NCI-H146 (cell line): ENCODE data around the gene PRDM1.
A peak's percentile ranks its signal among the peaks of the same experiment; 100 is the strongest.
"Not testable (repeated sequence)": the region's sequence is repeated elsewhere in the genome, so short reads cannot be mapped to it uniquely, and the experiment has no call there.

ENCODE experiments used
- DNase-seq: peaks from one replicate; lab custom pipeline; 2025; lab: John Stamatoyannopoulos, UW

The PRDM1 gene

GRCh38 chr6:106136845-106137244 is 50.7 kb downstream of the PRDM1 start:
- no peak for DNase-seq

GRCh38 chr6:106138151-106138550 is 52.0 kb downstream of the PRDM1 start:
- DNase-seq, result no peak

GRCh38 chr6:106141441-106142237 is 55.5 kb downstream of the PRDM1 start:
- no peak for DNase-seq

GRCh38 chr6:106142876-106143431 is 56.8 kb downstream of the PRDM1 start:
- DNase-seq, result no peak

GRCh38 chr6:106143665-106144064 is 57.5 kb downstream of the PRDM1 start:
- no peak for DNase-seq

- DNase-seq, result no peak
These were observed 59.0 kb downstream of the PRDM1 start for GRCh38 chr6:106145144-106145543.

- peak; percentile 10 for DNase-seq
These were observed 59.6 kb downstream of the PRDM1 start for GRCh38 chr6:106145741-106146227.

GRCh38 chr6:106146852-106147351 is 60.8 kb downstream of the PRDM1 start:
- DNase-seq, result no peak

- DNase-seq, result no peak
These were observed 61.3 kb downstream of the PRDM1 start for GRCh38 chr6:106147476-106147875.

GRCh38 chr6:106149472-106150069 is 63.4 kb downstream of the PRDM1 start:
- no peak for DNase-seq

GRCh38 chr6:106152476-106152875 is 66.3 kb downstream of the PRDM1 start:
- DNase-seq, result not testable (repeated sequence)

- no peak for DNase-seq
These were observed 66.8 kb downstream of the PRDM1 start for GRCh38 chr6:106152952-106153351.

- DNase-seq, result no peak
These were observed 68.2 kb downstream of the PRDM1 start for GRCh38 chr6:106154326-106154725.

GRCh38 chr6:106155219-106155830 is 69.2 kb downstream of the PRDM1 start:
- DNase-seq, result no peak

GRCh38 chr6:106156413-106156812 is 70.3 kb downstream of the PRDM1 start:
- DNase-seq, result no peak

GRCh38 chr6:106156863-106157262 is 70.7 kb downstream of the PRDM1 start:
- DNase-seq, result no peak

GRCh38 chr6:106158816-106159215 is 72.7 kb downstream of the PRDM1 start:
- DNase-seq, result no peak
